ENCODE results near the gene LRP1-AS. TPM values are rescaled to one million over a fixed set of nuclear protein-coding genes. Genes with fewer than 3 reads are reported as not detected.

Gene LRP1-AS
- total RNA-seq, 4 donors from 2014 or later, result not detected

DNA sequence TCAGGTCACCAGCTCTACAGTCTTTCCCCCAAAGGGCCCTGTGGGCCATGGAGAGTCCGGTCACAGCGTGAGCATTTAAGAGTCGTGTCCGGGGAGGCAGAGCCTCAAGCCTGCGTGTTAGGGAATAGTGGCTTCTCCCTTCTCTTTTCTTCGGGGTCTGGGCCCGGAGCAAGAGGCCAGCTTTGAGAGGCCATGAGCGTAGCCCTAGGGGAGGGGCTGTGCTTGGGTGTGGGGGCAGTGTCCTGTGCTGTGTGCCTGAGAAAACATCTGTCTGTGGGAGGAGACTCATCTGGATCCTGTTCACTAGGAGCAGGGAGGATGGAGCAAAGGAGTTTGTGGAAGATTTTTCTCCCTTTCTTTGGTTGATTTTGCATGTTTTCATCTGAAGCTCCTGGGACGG is 5.3 kb downstream of the LRP1-AS start:
- H3K4me3 ChIP-seq (ENCODE audit: low read depth, poor library complexity, severe bottlenecking), result no peak overlapping the region
- DNase-seq (ENCODE audit: low spot score in 2 of 2), result no peak
- TF ChIP-seq POLR2A (IDR thresholded peaks at IDR 0.05) (no peak), CTCF (IDR thresholded peaks at IDR 0.05) (no peak)
- intact Hi-C loops (cut with DNase I; ENCODE audit: low total_unique reads), result no loop called here
- WGBS, 2 donors, result 76 to 85% methylated on average over 9 of the region's 9 CpGs

DNA sequence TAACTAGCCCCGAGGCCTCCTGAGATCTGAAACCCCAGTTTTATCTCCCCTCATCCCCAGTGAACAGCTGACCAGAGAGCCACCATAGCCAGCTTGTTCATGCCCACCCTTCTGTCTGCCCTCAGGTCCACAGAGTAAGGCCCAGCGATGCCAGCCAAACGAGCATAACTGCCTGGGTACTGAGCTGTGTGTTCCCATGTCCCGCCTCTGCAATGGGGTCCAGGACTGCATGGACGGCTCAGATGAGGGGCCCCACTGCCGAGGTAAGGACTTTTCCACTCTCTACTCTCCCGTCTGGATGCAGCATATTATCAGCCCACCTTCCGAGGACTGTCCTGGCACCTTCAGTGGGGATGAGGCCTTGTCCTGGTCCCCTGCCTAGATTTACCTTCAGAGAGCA is 6.2 kb downstream of the LRP1-AS start:
- DNase-seq (ENCODE audit: low spot score in 2 of 2), result no peak
- WGBS, 2 donors, result 81 to 88% methylated on average over 8 of the region's 8 CpGs
- no peak overlapping the region for H3K4me3 ChIP-seq (ENCODE audit: low read depth, poor library complexity, severe bottlenecking)
- TF ChIP-seq CTCF (IDR thresholded peaks at IDR 0.05), result no peak
- intact Hi-C loops (cut with DNase I; ENCODE audit: low total_unique reads), result no loop called here

- 78 to 83% methylated on average over 6 of the region's 6 CpGs for WGBS, 2 donors
- no peak overlapping the region for H3K4me3 ChIP-seq (ENCODE audit: low read depth, poor library complexity, severe bottlenecking)
These were observed 7.4 kb downstream of the LRP1-AS start for GRCh38 chr12:57139796-57140649.

DNA sequence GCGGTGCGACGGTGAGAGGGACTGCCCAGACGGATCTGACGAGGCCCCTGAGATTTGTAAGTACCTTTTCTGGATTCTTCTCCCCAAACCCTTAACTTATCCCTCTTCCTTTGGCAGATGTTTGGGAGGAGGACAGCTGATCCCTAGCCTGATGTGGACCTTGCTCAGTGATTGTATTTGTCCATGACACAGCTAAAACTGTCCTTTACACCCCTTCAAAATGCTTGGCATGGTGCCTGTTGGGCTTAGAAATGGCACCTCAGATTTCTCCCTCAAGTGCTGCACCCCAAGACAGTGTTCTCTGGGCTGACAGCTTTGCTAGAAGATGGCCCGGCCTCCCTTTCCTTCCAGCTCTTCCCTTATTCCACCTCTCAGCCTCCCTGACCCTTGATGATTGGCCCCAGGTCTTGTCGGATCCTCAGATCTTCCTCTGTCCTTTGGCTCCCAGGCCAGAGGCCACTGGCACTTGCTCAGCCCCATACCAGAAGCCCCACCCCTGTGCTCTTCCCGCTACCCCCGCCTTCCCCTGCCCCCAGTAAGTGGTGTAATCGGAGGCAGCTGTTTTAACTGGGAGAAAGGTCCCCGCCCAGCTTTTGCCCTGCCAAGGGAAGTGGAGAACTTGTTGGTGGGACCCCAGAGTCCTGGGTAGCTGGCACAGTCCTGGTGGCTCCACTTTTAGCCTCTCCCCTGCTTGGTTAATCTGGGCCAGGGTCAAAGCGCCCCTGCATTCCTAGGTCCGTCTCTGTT is 8.7 kb downstream of the LRP1-AS start:
- H3K4me3 ChIP-seq (ENCODE audit: low read depth, poor library complexity, severe bottlenecking), result no peak overlapping the region
- DNase-seq (ENCODE audit: low spot score in 2 of 2), result peak; percentile 84 to 97
- TF ChIP-seq CTCF (IDR thresholded peaks at IDR 0.05) (no peak), POLR2A (IDR thresholded peaks at IDR 0.05) (no peak)
- WGBS, 2 donors, result 53 to 59% methylated on average over 13 of the region's 13 CpGs
- intact Hi-C loops (cut with DNase I; ENCODE audit: low total_unique reads), result no loop called here

More at GRCh38 chr12:57139796-57140649, 7.4 kb downstream of the LRP1-AS start:
- TF ChIP-seq POLR2A (IDR thresholded peaks at IDR 0.05) (no peak), CTCF (IDR thresholded peaks at IDR 0.05) (no peak)
- no peak for DNase-seq (ENCODE audit: low spot score in 2 of 2)
- intact Hi-C loops (cut with DNase I; ENCODE audit: low total_unique reads), result no loop called here

- no peak for DNase-seq (ENCODE audit: low spot score in 2 of 2)
- intact Hi-C loops (cut with DNase I; ENCODE audit: low total_unique reads), result no loop called here
- H3K4me3 ChIP-seq (ENCODE audit: low read depth, poor library complexity, severe bottlenecking), result no peak overlapping the region
- no peak for TF ChIP-seq CTCF (IDR thresholded peaks at IDR 0.05)
- no peak for TF ChIP-seq POLR2A (IDR thresholded peaks at IDR 0.05)
- whole genome bisulfite sequencing, 2 donors, result 35 to 55% methylated on average over 18 of the region's 18 CpGs
These were observed 11.7 kb downstream of the LRP1-AS start for GRCh38 chr12:57135527-57136326.

Measured in lower leg skin (tissue), 4 donors.